HG02884 (cell line): ENCODE data around the gene CCDC171.
"Not testable (repeated sequence)": the region's sequence is repeated elsewhere in the genome, so short reads cannot be mapped to it uniquely, and the experiment has no call there.

Source experiments
- ATAC-seq: cut with Tn5 transposase; IDR thresholded peaks from one replicate; pipeline ENCODE4 v1.9.1; 2021; ENCODE audit warnings: mild to moderate bottlenecking, moderate library complexity; ENCODE audit not compliant: unreplicated experiment

The CCDC171 gene

DNA sequence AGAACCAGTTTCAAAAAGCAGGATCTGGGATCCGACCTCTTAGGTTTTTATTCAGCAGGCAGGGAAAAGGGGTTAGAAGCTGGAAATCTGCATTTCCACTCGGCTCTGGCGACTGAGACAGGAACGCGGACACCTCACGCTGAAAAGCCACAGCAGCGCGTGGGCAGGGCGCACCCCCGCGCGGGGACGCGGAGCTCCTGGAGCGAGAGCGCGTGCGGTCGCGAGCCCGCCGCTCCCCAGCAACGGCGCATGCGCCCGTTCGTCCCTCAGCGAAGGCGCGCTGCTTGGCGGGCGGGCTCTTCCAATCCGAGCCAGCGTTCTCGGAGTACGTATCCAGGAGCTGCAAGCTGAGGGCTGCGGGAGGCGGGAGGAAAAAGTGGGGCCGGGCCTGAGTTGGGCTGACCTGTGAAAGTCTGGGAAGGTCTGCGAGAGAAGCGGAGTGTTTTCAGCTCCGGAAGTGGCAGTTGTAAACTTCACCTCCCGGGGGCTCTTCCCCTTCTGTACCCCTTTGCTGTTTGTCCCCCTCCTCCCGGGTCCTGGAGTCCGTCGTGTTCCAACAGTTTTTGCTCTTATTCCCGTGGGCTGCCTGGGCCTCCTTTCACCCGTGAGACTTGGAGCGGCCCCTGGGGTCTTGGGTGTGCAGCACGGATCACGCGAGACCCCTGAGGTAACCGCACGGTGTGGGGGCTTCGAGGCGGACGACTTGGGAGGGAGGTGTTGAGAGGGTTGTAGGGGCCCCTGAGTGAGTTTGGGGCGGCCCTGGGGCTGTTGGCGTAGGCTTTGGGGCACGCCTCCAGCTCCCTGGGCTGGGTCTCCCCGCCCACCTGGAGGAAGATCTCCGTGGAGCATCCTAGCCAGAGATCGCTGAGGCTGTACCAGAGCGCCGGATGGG, at the start of gene CCDC171:
CCDC171 (plus strand) TSS at position 408 of the 892 bp plus-strand sequence. CDS start 11,046 bp downstream, outside the sequence.
- ATAC-seq, result peak; percentile 66

DNA sequence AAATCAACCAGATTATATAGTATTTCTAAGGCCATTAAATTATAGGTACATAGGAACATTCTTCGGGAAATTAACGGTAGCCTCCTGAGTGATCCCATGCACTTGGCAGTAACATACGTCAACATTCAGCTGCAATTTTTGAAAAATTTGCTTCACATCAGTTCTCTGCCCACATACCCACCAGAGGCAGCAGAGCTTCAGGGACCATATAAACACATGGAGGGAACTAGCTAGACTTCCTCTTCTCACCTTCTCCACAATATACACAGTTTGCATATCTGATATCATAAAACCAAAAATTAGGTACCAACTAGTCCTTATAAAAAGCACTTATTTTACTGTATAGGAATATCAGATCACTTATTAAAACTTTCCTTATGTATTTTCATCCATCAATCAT, 46.9 kb upstream of the CCDC171 start:
- no peak for ATAC-seq

- ATAC-seq, result peak; percentile 30
These were observed 42.7 kb upstream of the CCDC171 start for GRCh38 chr9:15509931-15510788.

DNA sequence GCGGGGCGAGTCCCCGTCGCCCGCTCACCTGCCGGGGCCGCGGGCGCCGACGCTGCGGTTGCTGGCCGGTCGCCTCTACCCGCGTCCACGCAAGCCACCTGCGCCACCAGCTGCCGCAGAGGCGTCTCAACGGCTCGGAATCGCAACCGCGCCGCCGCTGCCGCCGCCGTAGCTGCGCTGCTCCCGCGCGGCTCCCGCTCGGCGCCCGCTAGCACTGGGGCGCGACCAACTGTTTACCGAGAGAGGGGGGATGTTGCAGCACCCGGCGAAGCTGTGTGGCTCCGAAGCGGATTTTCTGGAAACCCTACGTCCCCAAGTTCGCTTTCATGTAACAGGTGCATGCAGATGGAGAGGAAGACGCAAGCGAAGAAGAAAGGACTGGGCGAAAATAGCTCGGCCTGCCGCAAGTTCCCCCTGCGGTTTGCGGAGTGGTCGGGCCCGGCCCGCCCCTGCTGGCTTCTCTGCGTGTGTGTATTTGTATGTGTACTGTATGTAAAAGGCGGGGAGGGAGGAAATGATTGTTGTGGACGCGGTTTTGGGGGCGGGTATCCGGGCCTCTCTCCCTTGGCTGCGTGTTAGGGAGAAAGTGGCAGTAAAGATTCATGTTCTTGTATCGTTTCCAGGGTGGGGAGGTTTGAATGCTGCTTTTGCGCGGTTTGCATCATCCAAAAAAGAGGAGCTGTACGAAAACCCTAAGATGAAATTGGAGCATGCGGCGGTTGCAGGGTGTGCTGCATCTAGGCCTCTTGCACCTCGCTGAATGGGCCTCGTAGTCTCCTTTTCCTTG, 41.9 kb upstream of the CCDC171 start, which contains the start of gene PSIP1:
PSIP1 (minus strand) TSS at position 182 of the 787 bp plus-strand sequence. CDS start 782 bp downstream, outside the sequence.
- peak; percentile 73 for ATAC-seq

- ATAC-seq, result no peak
These were observed 40.6 kb upstream of the CCDC171 start for GRCh38 chr9:15512204-15512603.

DNA sequence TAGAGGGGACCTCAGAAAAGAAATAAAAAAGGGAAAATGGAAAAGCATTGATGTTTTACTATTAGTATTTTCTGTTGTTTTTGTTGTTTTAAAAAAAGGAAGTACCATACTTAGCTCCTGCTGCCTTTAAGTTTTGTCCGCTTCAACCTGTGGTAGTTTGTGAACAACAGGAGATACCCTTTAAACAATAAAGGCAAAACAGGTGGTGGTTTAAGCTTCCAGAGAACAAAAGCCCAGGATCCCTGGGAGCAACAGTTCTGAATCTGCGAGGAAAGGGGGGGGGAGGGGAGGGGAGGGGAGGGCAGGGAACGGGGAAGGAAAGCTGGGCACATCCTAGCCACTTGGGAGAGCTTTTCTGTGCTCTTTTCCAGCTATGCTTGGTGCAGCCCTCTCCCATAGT, 40.0 kb upstream of the CCDC171 start:
- no peak for ATAC-seq

GRCh38 chr9:15513335-15513734, 39.5 kb upstream of the CCDC171 start:
- no peak for ATAC-seq

DNA sequence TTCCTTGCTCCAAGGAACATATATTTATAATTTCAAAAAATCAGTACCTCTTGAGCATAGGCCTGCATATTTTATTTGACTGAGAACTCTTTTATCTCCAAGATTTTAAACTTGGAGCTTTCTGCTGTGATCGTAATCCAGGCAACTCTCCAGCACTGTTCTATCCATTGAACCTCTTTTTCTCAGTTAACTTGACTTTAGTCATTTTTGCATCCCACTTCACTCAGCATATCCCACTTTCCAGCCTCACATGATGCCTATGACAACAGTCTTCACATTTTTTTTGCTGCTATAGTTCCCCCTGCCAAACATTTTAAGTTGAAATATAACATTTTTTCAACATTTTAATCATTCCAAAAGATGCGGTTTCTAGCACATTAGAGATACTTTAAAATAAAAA, 33.0 kb upstream of the CCDC171 start:
- no peak for ATAC-seq

DNA sequence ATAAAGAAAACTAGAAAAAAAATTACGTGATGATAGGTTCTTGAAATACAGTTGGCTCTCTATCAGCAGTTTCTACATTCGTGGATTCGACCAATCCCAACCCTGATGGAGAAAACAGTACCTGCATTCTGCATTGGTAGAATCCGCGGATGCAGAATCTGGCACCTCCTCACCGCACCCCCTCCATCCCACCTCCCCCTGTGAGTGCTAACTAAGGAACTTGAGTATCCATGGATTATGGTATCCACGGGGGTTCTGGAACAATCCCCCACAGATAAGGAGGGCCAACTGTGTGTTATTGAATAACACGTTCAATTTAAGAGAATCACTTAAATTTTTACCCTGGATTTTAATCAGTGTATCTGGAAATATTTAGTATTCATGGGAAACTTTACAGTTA, 31.6 kb upstream of the CCDC171 start:
- no peak for ATAC-seq

GRCh38 chr9:15522130-15522755, 30.6 kb upstream of the CCDC171 start:
- no peak for ATAC-seq

- no peak for ATAC-seq
These were observed 27.9 kb upstream of the CCDC171 start for GRCh38 chr9:15524845-15525455.

DNA sequence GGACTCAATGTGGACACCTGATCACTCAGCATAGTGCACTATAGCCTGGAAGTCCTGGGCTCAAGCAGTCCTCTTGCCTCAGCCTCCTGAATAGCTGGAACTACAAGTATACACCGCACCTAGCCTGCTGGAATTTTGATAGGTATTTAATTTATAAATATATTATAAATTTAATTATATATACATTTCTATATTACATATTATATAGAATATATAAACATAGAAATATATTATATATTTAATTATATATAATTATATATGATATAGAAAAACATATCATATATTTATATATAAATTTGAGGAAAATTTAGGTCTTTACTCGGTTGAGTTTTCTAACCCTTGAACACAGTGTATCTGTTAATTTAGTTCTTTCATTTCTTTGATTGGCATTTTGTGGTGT, 26.9 kb upstream of the CCDC171 start:
- ATAC-seq, result no peak

DNA sequence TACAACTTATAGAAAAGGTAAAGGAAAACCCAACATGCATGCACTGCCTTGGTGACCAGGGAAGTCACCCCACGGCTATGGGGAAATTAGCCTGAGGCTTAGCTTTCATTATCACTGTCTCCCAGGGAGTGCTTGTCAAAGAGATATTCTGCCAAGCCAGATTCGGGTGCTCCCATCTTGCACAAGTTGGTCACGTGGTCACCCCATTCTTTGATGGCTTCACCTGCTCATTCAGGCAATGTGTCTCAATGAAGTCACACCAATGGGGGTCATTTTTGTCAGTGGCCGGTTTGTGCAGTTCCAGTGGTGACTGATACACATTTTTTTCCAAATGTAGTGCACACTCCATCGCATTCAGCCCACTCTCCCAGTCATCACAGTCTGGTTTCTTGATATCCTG, 25.8 kb upstream of the CCDC171 start:
- ATAC-seq, result not testable (repeated sequence)

DNA sequence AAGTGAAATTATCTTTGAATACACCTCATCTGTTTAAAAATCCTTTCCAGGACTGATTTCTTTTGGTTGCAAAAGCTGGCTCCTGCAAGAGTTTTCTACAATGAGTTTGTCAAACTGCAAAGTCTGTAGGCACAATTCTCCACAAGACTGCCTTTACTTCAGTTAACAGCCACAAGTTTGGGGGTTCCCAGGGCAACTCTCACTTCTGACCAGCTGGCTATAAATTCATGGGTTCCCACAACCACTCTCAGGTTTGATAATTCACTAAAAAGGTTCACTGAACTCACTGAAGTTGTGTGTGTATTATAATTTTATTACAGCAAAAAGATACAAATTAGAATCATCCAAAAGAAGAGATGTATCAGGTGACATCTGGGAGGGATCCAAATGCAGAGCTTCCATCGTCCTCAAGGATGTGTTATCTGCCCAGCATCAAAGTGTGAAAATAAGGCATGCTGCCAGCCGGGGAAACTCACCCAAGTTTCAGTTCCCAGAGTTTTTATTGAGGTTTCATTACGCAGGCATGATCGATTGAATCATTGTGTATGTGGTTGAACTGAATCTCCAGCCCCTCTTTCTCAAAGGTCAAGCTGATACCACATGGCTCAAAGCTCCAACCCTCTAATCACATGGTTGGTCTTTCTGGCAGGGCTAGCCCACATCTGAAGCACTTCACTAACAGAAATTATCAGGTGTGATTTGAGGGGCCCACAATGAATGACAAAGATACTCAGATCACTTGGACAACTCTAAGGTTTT, 23.1 kb upstream of the CCDC171 start:
- peak; percentile 75 for ATAC-seq

DNA sequence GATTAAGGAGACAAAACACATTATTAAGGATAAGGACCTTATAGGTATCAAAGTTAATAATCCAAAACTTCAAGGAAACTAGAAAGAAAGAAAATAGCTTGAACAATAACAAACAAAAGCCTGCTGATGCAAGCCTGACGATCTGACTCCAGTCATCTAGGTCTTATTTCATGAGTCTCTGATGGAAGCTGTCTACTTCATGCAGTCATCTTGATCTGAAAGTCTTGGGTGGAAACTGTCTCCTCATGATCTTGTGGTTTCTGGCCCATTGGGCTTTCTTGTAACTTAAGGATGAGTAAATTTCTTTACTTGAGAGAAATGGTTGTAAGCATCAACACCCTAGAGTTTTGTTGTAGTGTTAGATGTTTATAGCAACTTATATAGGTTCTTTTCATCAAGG, 21.5 kb upstream of the CCDC171 start:
- ATAC-seq, result peak; percentile 46

GRCh38 chr9:15541872-15542271, 11.0 kb upstream of the CCDC171 start:
- no peak for ATAC-seq

- no peak for ATAC-seq
These were observed 10.2 kb upstream of the CCDC171 start for GRCh38 chr9:15542624-15543023.

DNA sequence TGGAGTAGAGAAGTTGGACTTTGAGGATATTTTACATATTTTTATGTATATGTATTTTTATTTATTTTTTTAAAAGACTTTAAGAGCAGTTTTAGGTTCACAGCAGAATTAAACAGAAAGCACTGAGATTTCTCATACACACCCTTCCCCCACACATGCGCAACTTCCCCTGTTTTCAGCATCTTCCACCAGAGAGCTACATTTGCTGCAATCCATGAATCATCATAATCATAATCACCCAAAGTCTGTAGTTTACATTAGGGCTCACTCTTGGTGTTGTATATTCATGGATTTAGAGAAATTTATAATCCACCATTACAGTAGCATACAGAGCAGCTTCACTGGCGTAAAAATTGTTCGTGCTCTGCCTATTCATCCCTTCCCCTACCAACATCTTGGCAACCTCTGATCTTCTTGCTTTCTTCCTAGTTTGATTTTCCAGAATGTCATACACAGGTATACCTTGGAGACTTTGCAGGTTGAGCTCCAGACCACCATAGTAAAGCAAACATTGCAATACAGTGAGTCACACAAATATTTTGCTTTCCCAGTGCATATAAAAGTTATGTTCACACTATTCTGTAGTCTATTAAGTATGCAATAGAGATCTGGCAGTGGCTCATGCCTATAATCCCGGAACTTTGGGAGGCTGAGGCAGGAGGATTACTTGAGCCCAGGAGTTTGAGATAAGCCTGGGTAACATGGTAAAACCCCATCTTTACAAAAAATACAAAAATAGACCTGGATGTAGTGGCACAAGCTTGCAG, 9.6 kb upstream of the CCDC171 start:
- no peak for ATAC-seq
